ENCODE results near the gene HLA-DQB1.
"Not testable (repeated sequence)": the region's sequence is repeated elsewhere in the genome, so short reads cannot be mapped to it uniquely, and the experiment has no call there.

HLA-DQB1 gene

DNA sequence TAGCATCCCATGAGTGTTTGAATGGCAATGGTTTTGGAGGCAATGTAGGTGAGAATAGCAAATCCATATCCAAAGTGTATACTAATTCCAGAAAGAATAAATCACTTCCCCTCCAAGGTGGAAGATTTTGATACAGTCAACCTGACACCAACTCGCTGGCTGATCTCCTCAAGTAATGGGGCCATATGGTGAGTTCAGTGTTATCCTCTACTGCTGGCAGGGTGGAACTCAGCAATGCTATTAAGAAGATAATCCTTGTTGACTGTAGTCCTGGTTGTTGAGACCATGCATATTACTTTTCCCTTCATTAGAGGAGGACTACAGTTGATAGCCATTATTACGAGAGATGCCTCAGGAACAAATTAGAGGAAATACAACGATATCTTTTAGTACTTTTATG, 17.8 kb upstream of the HLA-DQB1 start:
- Histone ChIP-seq H3K36me3 (ENCODE audit: control insufficient read depth, insufficient read depth, low read length) (no peaks in the 10 kb centered on the region), H3K4me1 (ENCODE audit: control insufficient read depth, insufficient read depth, low read length) (no peaks in the 10 kb centered on the region), H3K27me3 (ENCODE audit: control insufficient read depth, insufficient read depth, low read length) (no peaks in the 10 kb centered on the region), H3K27ac (ENCODE audit: low read depth, low read length) (no peak overlapping the region), H3K4me3 (ENCODE audit: low read depth, low read length) (no peak overlapping the region), H3K9ac (ENCODE audit: low read depth, low read length) (no peak overlapping the region), H3K9me3 (ENCODE audit: control insufficient read depth, insufficient read depth, low read length) (no peaks in the 10 kb centered on the region)

DNA sequence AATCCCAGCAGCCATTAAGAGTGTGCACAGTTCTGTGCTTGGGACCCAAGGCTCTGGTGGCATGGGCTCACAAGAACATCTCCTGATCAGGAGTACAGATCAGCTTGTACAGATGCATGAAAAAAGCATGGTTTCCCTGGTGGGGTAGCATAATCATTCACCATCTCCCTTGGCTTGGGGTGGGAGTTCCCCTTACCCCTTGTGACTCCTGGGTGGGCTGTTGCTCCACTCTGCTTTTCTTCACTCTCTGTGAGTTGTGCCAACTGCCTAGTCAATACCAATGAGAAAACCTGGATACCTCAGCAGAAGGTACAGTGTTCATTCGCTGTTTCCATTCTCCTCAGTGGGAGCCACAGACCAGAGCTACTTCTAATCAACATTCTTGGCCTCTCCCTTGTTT, 13.6 kb upstream of the HLA-DQB1 start:
- Histone ChIP-seq H3K27me3 (ENCODE audit: control insufficient read depth, insufficient read depth, low read length) (no peaks in the 10 kb centered on the region), H3K36me3 (ENCODE audit: control insufficient read depth, insufficient read depth, low read length) (no peaks in the 10 kb centered on the region), H3K9me3 (ENCODE audit: control insufficient read depth, insufficient read depth, low read length) (0 out of 2 replicates have a peak, but pooled peaks cover 2% of the 10 kb centered on the region), H3K4me1 (ENCODE audit: control insufficient read depth, insufficient read depth, low read length) (no peaks in the 10 kb centered on the region), H3K9ac (ENCODE audit: low read depth, low read length) (no peak overlapping the region), H3K4me3 (ENCODE audit: low read depth, low read length) (no peak overlapping the region), H3K27ac (ENCODE audit: low read depth, low read length) (no peak overlapping the region)

DNA sequence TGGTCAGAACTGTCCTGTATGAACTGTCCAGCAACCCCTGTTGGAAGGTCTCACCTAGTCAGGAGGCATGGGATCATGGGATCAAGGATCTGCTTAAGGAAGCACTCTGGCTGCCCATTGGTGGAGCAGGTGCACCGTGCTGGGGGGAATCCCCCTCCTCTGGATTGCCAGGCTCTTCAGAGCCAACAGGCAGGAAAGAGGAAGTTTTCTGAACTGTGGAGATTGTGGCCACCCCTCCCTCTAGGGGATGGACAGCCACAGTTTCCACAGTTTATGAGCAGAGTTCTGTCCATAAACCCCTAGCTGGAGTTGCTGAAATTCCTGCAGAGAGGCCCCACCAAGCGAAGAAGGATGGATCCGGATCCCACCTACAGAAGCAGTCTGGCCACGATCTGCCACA, 13.0 kb upstream of the HLA-DQB1 start:
- H3K36me3 ChIP-seq (ENCODE audit: control insufficient read depth, insufficient read depth, low read length): no peaks in the 10 kb centered on the region
- H3K4me1 ChIP-seq (ENCODE audit: control insufficient read depth, insufficient read depth, low read length): no peaks in the 10 kb centered on the region
- 0 out of 2 replicates have a peak, but pooled peaks cover 2% of the 10 kb centered on the region for H3K9me3 ChIP-seq (ENCODE audit: control insufficient read depth, insufficient read depth, low read length)
- no peak overlapping the region for H3K9ac ChIP-seq (ENCODE audit: low read depth, low read length)
- no peak overlapping the region for H3K4me3 ChIP-seq (ENCODE audit: low read depth, low read length)
- H3K27ac ChIP-seq (ENCODE audit: low read depth, low read length): no peak overlapping the region
- H3K27me3 ChIP-seq (ENCODE audit: control insufficient read depth, insufficient read depth, low read length): no peaks in the 10 kb centered on the region

DNA sequence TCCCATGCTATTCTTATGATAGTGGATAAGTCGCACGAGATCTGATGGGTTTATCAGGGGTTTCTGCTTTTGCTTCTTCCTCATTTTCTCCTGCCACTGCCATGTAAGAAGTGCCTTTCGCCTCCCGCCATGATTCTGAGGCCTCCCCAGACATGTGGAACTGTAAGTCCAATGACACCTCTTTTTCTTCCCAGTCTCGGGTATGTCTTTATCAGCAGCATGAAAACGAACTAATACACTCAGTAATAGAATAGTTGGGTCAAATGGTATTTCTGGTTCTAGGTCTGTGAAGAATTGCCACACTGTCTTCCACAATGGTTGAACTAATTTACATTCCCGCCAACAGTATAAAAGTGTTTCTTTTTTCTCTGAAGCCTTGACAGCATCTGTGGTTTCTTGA, 7.7 kb upstream of the HLA-DQB1 start:
- not testable (repeated sequence) for H3K27me3 ChIP-seq (ENCODE audit: control insufficient read depth, insufficient read depth, low read length); H3K9ac ChIP-seq (ENCODE audit: low read depth, low read length); H3K27ac ChIP-seq (ENCODE audit: low read depth, low read length); H3K36me3 ChIP-seq (ENCODE audit: control insufficient read depth, insufficient read depth, low read length); H3K4me1 ChIP-seq (ENCODE audit: control insufficient read depth, insufficient read depth, low read length); H3K4me3 ChIP-seq (ENCODE audit: low read depth, low read length); H3K9me3 ChIP-seq (ENCODE audit: control insufficient read depth, insufficient read depth, low read length)

DNA sequence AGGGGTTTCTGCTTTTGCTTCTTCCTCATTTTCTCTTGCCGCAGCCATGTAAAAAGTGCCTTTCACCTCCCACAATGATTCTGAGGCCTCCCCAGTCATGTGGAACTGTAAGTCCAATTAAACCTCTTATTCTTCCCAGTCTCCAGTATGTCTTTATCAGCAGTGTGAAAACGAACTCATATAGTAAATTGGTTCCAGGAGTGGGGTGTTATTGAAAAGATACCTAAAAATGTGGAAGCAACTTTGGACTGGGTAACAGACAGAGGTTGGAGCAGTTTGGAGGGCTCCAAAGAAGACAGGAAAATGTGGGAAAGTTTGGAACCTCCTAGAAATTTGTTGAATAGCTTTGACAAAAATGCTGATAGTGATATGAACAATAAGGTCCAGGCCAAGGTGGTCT, 5.5 kb upstream of the HLA-DQB1 start:
- H3K27ac ChIP-seq (ENCODE audit: low read depth, low read length); H3K9me3 ChIP-seq (ENCODE audit: control insufficient read depth, insufficient read depth, low read length); H3K4me1 ChIP-seq (ENCODE audit: control insufficient read depth, insufficient read depth, low read length); H3K4me3 ChIP-seq (ENCODE audit: low read depth, low read length); H3K36me3 ChIP-seq (ENCODE audit: control insufficient read depth, insufficient read depth, low read length); H3K9ac ChIP-seq (ENCODE audit: low read depth, low read length); H3K27me3 ChIP-seq (ENCODE audit: control insufficient read depth, insufficient read depth, low read length): not testable (repeated sequence)

DNA sequence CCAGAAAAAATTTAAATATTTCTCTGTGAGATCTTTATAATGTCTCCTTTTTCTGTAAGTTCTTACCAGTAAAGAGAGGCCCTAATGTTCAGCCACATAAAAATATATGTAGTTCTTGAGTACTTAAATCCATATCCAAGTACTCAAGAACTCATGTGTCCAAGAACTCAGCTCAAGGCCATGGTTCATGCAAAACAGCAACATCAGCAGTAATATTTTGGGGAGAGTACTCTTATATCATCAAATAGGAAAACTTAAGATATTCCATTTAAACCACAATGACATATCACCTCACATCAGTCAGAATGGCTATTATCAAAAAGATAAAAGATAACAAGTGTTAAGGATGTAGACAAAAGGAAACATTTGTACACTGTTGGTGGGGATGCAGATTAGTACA, 3.4 kb upstream of the HLA-DQB1 start:
- Histone ChIP-seq H3K4me3 (ENCODE audit: low read depth, low read length) (no peak overlapping the region), H3K9ac (ENCODE audit: low read depth, low read length) (no peak overlapping the region), H3K9me3 (ENCODE audit: control insufficient read depth, insufficient read depth, low read length) (peaks cover 6% of the 10 kb centered on the region; the same call in 1 of the 2 replicates), H3K36me3 (ENCODE audit: control insufficient read depth, insufficient read depth, low read length) (no peaks in the 10 kb centered on the region), H3K4me1 (ENCODE audit: control insufficient read depth, insufficient read depth, low read length) (peaks cover 10% of the 10 kb centered on the region), H3K27me3 (ENCODE audit: control insufficient read depth, insufficient read depth, low read length) (peaks cover 14% of the 10 kb centered on the region), H3K27ac (ENCODE audit: low read depth, low read length) (no peak overlapping the region)

DNA sequence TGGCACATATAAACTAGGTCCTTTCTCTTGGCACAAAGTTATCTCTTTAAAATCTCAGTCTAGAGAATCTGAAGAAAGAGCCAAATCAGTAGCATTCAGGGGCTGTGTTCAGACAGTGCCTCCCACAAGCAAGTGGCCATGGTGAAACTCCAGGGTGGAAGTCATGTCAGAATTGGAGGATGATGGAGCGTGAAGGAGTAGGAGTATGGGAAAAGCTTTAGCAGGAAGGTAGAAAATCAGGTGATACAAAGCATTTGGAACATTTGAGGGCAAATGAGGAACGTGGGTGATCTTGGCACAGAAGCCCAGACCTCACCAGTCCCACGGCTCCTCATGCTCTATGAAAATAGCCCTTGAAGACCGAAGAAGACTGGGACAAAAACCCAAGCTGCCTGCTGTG, 2.8 kb upstream of the HLA-DQB1 start:
- Histone ChIP-seq H3K9me3 (ENCODE audit: control insufficient read depth, insufficient read depth, low read length) (peaks cover 6% of the 10 kb centered on the region; the same call in 1 of the 2 replicates), H3K9ac (ENCODE audit: low read depth, low read length) (no peak overlapping the region), H3K27me3 (ENCODE audit: control insufficient read depth, insufficient read depth, low read length) (peaks cover 21% of the 10 kb centered on the region), H3K36me3 (ENCODE audit: control insufficient read depth, insufficient read depth, low read length) (no peaks in the 10 kb centered on the region), H3K4me3 (ENCODE audit: low read depth, low read length) (no peak overlapping the region), H3K27ac (ENCODE audit: low read depth, low read length) (no peak overlapping the region), H3K4me1 (ENCODE audit: control insufficient read depth, insufficient read depth, low read length) (peaks cover 10% of the 10 kb centered on the region)

DNA sequence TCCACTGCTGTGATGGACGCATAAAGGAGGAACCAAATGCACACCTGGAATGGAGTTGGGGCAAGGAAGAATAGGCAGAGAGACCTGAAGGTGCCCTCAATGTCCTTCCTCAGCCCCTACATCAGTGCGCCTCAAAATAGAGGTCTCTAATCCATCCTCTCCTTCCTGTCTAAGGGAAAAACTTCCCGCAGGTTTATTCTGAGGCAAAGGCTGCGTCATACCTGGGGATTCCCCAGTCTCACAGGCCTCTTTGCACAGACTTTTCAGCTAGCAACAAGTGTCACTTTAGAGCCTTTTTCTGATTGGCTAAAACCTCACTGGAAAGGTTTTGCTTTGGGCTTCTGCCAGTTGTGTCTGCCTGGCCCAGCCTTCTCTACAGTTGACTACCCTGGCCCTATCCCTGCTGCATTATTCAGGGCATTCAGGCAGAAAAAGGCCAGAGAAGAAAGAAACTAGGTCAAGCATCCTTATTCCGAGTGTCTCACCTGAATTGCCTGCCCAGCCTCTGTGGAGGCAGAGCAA, 1.8 kb upstream of the HLA-DQB1 start:
- H3K4me3 ChIP-seq (ENCODE audit: low read depth, low read length): no peak overlapping the region
- peaks cover 30% of the 10 kb centered on the region for H3K27me3 ChIP-seq (ENCODE audit: control insufficient read depth, insufficient read depth, low read length)
- peaks cover 10% of the 10 kb centered on the region for H3K4me1 ChIP-seq (ENCODE audit: control insufficient read depth, insufficient read depth, low read length)
- peaks cover 6% of the 10 kb centered on the region; the same call in 1 of the 2 replicates for H3K9me3 ChIP-seq (ENCODE audit: control insufficient read depth, insufficient read depth, low read length)
- H3K27ac ChIP-seq (ENCODE audit: low read depth, low read length): no peak overlapping the region
- no peaks in the 10 kb centered on the region for H3K36me3 ChIP-seq (ENCODE audit: control insufficient read depth, insufficient read depth, low read length)
- no peak overlapping the region for H3K9ac ChIP-seq (ENCODE audit: low read depth, low read length)

DNA sequence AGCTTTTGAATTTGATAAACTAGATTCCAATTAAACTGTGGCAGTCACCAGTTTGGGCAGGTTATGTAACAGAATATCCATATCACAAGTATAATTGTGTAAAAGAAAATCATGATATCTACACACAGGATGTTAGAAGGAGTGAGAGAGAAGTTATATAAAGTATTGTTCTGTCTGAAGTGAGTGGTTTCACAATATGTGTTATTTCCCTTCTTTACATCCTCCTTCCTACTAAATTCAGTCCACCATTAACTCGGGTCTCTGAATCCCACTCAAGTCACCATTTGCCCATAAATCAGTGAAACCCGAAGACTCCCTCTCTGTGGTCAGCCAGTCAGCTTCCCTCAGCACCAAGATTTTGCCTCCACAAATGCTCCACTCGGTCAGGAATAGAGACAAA, 796 bp downstream of the HLA-DQB1 start:
- Histone ChIP-seq H3K27ac (ENCODE audit: low read depth, low read length) (no peak overlapping the region), H3K36me3 (ENCODE audit: control insufficient read depth, insufficient read depth, low read length) (0 out of 2 replicates have a peak, but pooled peaks cover 5% of the 10 kb centered on the region), H3K27me3 (ENCODE audit: control insufficient read depth, insufficient read depth, low read length) (peaks cover 30% of the 10 kb centered on the region), H3K4me1 (ENCODE audit: control insufficient read depth, insufficient read depth, low read length) (peaks cover 10% of the 10 kb centered on the region), H3K4me3 (ENCODE audit: low read depth, low read length) (peak overlapping the region; percentile 77), H3K9ac (ENCODE audit: low read depth, low read length) (no peak overlapping the region), H3K9me3 (ENCODE audit: control insufficient read depth, insufficient read depth, low read length) (no peaks in the 10 kb centered on the region)

DNA sequence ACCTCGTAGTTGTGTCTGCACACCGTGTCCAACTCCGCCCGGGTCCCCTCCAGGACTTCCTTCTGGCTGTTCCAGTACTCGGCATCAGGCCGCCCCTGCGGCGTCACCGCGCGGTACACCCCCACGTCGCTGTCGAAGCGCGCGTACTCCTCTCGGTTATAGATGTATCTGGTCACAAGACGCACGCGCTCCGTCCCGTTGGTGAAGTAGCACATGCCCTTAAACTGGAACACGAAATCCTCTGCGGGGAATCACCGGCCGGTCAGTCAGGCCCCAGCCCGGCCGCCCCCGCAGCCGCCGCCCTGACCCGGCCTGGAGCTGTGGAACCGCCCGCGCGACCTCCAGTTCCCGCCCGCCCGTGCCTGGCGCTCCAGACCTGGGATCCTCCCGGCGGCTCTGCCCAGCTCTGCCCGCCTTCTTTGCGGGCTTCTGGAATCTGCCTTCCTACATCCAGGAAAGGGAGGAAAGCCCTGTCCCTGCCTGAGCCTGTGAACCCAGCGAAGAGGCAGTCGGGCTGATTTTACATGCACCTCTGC, 1.6 kb downstream of the HLA-DQB1 start:
- peaks cover 10% of the 10 kb centered on the region for H3K4me1 ChIP-seq (ENCODE audit: control insufficient read depth, insufficient read depth, low read length)
- H3K9me3 ChIP-seq (ENCODE audit: control insufficient read depth, insufficient read depth, low read length): no peaks in the 10 kb centered on the region
- H3K27me3 ChIP-seq (ENCODE audit: control insufficient read depth, insufficient read depth, low read length): peaks cover 30% of the 10 kb centered on the region
- peak overlapping the region; percentile 77; the same call in 1 of the 2 replicates for H3K4me3 ChIP-seq (ENCODE audit: low read depth, low read length)
- no peak overlapping the region for H3K9ac ChIP-seq (ENCODE audit: low read depth, low read length)
- no peak overlapping the region for H3K27ac ChIP-seq (ENCODE audit: low read depth, low read length)
- H3K36me3 ChIP-seq (ENCODE audit: control insufficient read depth, insufficient read depth, low read length): 0 out of 2 replicates have a peak, but pooled peaks cover 5% of the 10 kb centered on the region

DNA sequence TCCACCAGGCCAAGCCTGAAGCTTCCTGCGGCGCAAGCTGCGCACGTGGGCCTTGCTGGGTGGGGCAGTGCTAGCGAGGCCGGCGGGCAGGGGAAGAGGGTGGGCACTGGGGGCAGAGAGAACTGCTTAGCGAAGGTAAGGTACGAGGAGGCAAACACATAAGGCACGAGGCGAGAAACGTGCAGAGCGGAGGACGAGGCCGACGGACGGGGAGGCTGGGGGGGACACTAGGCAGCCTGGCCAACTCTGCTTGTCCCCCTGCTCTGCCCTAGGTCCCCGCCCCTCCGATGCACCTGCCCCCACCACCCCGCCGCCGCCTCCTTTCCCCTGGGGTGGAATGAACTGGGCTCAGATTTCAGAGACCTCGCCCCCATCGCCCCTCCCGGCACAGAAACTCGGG, 2.1 kb downstream of the HLA-DQB1 start:
- peaks cover 10% of the 10 kb centered on the region for H3K4me1 ChIP-seq (ENCODE audit: control insufficient read depth, insufficient read depth, low read length)
- peaks cover 30% of the 10 kb centered on the region for H3K27me3 ChIP-seq (ENCODE audit: control insufficient read depth, insufficient read depth, low read length)
- H3K9me3 ChIP-seq (ENCODE audit: control insufficient read depth, insufficient read depth, low read length): no peaks in the 10 kb centered on the region
- peak overlapping the region; percentile 77; the same call in 1 of the 2 replicates for H3K4me3 ChIP-seq (ENCODE audit: low read depth, low read length)
- H3K9ac ChIP-seq (ENCODE audit: low read depth, low read length): no peak overlapping the region
- no peak overlapping the region for H3K27ac ChIP-seq (ENCODE audit: low read depth, low read length)
- 0 out of 2 replicates have a peak, but pooled peaks cover 5% of the 10 kb centered on the region for H3K36me3 ChIP-seq (ENCODE audit: control insufficient read depth, insufficient read depth, low read length)
